CD4-positive, alpha-beta T cell treated with Interleukin-6 for 4 hours (primary cell): ENCODE data around the gene TET2.
"Not testable (repeated sequence)": the region's sequence is repeated elsewhere in the genome, so short reads cannot be mapped to it uniquely, and the experiment has no call there.

Experiments
- DNase-seq: peaks from one replicate; pipeline ENCODE4 v3.0.0-alpha.2; 2020; ENCODE audit warnings: mixed read lengths

TET2 gene

GRCh38 chr4:105241451-105241850 is 94.8 kb downstream of the TET2 start:
- DNase-seq: no peak

- no peak for DNase-seq
These were observed 96.8 kb downstream of the TET2 start for GRCh38 chr4:105243446-105243845.

GRCh38 chr4:105246712-105247111 is 100.0 kb downstream of the TET2 start:
- DNase-seq: no peak

- no peak for DNase-seq
These were observed 101.9 kb downstream of the TET2 start for GRCh38 chr4:105248613-105249012.

- DNase-seq: no peak
These were observed 111.3 kb downstream of the TET2 start for GRCh38 chr4:105257817-105258495.

DNA sequence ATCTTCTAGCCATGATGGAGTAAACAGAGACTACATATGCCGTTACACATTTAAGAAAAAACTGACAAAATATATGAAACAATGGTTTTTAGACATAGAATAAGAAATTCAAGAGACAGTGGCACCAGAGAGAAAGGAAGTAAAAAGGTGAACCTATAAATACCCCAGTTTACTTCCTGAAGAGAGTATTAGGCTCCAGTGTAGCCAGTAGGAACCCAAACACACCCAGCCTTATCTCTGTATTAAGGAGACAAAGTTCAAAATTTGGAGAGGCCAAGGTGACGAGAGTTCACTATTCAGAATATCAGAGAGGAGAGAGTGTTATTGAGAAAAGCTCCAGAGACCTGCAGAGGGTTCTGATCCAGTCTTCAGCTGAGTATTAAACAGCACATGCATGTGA is 119.0 kb downstream of the TET2 start:
- no peak for DNase-seq

DNA sequence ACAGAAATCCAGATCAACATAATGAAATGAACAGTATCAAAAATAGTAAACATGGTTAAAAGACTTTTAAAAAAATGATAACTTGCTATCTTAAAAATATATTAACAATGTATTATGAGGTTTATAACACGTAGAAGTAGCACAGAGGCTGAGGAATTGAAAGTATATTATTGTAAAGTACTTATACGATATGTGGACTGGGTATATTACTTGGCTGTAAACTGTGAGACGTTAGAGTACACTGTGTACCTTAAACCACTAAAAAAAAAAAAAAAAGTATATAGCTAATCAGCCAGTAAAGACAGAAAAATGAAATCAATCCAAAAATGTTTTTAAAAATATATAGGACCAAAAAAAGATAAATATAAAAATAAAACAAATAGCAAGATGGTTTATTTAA is 120.6 kb downstream of the TET2 start:
- DNase-seq: no peak

- DNase-seq: no peak
These were observed 125.3 kb downstream of the TET2 start for GRCh38 chr4:105272002-105272401.

- no peak for DNase-seq
These were observed 126.6 kb downstream of the TET2 start for GRCh38 chr4:105273230-105273629.

- DNase-seq: no peak
These were observed 127.4 kb downstream of the TET2 start for GRCh38 chr4:105274090-105274489.

GRCh38 chr4:105274504-105274903 is 127.8 kb downstream of the TET2 start:
- no peak for DNase-seq

- DNase-seq: no peak
These were observed 129.9 kb downstream of the TET2 start for GRCh38 chr4:105276361-105277104.

- DNase-seq: no peak
These were observed 131.0 kb downstream of the TET2 start for GRCh38 chr4:105277702-105278101.

- no peak for DNase-seq
These were observed 132.6 kb downstream of the TET2 start for GRCh38 chr4:105279314-105279713.

GRCh38 chr4:105280338-105281123 is 133.9 kb downstream of the TET2 start:
- no peak for DNase-seq

DNA sequence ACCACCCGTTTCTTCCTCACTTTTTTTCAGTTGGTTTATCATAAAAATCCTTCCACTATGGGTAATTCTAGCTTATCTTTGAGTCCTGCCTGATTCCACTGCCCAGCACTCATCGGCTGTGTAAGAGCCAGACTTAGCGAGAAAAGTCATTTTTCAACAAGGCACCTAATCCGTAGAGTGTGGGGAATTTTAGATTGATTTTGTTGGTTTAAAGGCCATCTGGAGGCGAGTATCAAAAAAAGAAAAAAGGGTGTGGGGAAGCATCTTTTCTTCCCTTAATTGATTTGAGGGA is 134.4 kb downstream of the TET2 start:
- DNase-seq: no peak

GRCh38 chr4:105282489-105282888 is 135.8 kb downstream of the TET2 start:
- no peak for DNase-seq

DNA sequence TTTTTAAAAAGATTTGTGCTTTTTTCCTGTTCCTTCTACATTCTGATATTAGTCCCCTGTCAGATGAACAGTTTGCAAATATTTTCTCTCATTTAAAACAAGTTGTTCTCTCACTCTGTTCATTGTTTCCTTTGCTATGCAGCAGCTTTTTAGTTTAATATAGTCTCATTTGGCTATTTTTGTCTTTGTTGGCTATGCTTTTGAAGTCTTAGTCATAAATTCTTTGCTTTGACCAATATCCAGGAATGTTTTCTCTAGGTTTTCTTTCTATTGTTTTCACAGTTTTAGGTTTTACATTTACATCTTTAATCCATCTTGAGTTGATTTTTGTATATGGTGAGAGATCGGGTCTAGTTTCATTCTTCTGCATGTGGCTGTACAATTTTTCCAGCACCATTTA is 136.8 kb downstream of the TET2 start:
- no peak for DNase-seq

GRCh38 chr4:105288121-105288520 is 141.4 kb downstream of the TET2 start:
- DNase-seq: no peak

GRCh38 chr4:105291925-105292324 is 145.2 kb downstream of the TET2 start:
- no peak for DNase-seq

DNA sequence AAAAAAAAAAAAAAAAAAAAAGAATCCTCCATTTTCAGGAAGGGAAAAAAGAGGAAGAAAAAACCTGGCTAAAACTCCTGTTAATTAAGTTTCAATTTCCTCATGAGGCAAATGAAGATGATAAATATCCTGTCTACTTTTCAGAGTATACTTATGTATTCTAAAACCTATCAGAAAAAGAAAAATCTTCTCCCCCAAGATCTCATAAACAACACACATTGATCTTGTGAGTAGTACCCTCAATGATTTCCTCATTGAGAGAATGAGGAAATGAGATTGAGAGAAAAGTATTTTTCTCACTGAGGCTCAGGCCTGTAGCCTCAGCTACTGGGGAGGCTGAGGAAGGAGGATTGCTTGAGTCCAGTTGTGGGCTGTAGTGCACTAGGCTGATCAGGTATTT is 146.7 kb downstream of the TET2 start:
- DNase-seq: no peak

DNA sequence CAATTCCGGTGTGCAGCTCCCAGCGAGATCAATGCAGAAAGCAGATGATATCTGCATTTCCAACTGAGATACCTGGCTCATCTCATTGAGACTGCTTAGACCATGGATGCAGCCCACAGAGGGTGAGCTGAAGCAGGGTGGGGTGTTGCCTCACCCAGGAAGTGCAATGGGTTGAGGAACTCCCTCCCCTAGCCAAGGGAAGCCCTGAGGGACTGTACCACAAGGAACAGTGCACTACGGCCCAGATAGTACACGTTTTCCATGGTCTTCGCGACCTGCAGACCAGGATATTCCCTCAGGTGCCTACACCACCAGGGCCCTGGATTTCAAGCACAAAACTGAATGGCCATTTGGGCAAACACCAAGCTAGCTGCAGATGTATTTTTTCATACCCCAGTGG is 150.0 kb downstream of the TET2 start:
- no peak for DNase-seq

GRCh38 chr4:105299027-105299426 is 152.4 kb downstream of the TET2 start:
- DNase-seq: not testable (repeated sequence)

- no peak for DNase-seq
These were observed 157.4 kb downstream of the TET2 start for GRCh38 chr4:105304085-105304484.
